Measurements from ENCODE around the gene B2M.
"Not testable (repeated sequence)": the region's sequence is repeated elsewhere in the genome, so short reads cannot be mapped to it uniquely, and the experiment has no call there.

The B2M gene

DNA sequence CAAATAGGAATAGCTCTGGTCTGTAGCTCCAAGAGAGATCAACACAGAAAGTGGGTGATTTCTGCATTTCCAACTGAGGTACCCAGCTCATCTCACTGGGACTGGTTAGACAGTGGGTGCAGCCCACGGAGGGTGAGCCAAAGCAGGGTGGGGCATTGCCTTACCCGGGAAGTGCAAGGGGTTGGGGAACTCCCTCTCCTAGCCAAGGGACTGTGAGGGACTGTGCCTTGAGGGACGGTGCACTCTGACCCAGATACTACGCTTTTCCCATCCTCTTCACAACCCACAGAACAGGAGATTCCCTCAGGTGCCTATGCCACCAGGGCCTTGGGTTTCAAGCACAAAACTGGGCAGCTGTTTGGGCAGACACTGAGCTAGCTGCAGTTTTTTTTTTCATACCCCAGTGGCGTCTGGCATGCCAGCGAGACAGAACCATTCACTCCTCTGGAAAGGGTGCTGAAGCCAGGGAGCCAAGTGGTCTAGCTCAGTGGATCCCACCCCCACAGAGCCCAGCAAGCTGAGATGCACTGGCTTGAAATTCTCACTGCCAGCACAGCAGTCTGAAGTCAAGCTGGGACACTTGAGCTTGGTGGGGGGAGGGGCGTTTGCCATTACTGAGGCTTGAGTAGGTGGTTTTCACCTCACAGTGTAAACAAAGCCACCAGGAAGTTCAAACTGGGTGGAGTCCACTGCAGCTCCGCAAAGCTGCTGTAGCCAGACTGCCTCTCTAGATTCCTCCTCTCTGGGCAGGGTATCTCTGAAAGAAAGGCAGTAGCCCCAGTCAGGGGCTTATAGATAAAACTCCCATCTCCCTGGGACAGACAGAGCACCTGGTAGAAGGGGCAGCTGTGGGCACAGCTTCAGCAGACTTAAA lies 28.3 kb upstream of the B2M start:
- Mint-ChIP-seq H3K9me3 (peaks cover 19% of the 10 kb centered on the region), H3K4me1 (peaks cover 67% of the 10 kb centered on the region), H3K27ac (peak overlapping the region; percentile 35), H3K4me3 (peak overlapping the region; percentile 53), H3K36me3 (peaks cover 57% of the 10 kb centered on the region)
- peak; percentile 56 for ATAC-seq
- not testable (repeated sequence) for H3K27me3 Mint-ChIP-seq

DNA sequence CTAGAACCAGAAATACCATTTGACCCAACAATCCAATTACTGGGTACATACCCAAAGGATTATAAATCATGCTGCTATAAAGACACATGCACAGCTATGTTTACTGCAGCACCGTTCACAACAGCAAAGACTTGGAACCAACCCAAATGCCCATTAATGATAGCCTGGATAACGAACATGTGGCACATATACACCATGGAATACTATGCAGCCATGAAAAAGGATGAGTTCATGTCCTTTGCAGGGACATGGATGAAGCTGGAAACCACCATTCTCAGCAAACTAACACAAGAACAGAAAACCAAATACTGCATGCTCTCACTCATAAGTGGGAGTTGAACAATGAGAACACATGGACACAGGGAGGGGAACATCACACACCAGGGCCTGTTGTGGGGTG lies 22.0 kb upstream of the B2M start:
- not testable (repeated sequence) for ATAC-seq, H3K4me3 Mint-ChIP-seq, H3K27me3 Mint-ChIP-seq, H3K27ac Mint-ChIP-seq
- peaks cover 17% of the 10 kb centered on the region for H3K9me3 Mint-ChIP-seq
- peaks cover 28% of the 10 kb centered on the region for H3K4me1 Mint-ChIP-seq
- peaks cover 27% of the 10 kb centered on the region for H3K36me3 Mint-ChIP-seq

DNA sequence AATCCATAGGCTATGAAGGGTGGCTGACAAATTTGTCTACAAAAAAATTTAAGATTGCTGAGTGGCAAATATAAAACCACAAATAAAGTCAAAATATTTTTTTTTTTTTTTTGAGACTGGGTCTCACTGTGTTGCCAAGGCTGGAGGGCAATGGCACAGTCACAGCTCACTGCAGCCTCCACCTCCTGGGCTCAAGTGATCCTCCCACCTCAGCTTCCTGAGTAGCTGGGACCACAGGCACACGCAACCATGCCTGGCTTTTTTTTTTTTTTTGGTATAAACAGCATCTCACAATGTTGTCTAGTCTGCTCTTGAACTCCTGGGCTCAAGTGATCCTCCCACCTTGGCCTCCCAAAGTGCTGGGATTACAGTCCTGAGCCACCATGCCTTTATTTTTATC lies 21.1 kb upstream of the B2M start:
- H3K4me3 Mint-ChIP-seq, H3K27ac Mint-ChIP-seq, ATAC-seq, H3K27me3 Mint-ChIP-seq: not testable (repeated sequence)
- Mint-ChIP-seq H3K4me1 (peaks cover 26% of the 10 kb centered on the region), H3K9me3 (peaks cover 13% of the 10 kb centered on the region), H3K36me3 (peaks cover 23% of the 10 kb centered on the region)

DNA sequence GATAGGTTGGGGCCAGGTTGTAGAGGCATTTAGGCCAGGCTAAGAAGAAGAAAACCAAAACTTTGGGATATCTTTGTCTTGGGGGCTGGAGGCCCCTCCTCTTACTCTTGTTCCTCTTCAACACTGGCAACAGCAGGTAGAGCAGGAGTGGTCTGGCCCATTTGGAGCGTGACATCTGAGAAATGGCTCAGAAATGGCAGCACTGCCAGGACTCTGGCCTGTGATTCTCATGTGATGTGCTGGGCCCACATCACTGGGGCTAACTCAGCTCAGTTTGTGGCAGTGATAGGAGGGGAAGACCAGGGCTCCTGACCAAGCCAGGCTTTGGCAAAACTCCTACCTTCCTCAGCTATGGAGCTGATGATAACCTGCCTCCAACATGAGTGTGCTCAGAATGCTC lies 18.7 kb upstream of the B2M start:
- Mint-ChIP-seq H3K27ac (peak overlapping the region; percentile 35), H3K36me3 (peaks cover 3% of the 10 kb centered on the region), H3K4me3 (no peak overlapping the region), H3K4me1 (peaks cover 26% of the 10 kb centered on the region), H3K27me3 (no peaks in the 10 kb centered on the region), H3K9me3 (peaks cover 2% of the 10 kb centered on the region)
- ATAC-seq = no peak

DNA sequence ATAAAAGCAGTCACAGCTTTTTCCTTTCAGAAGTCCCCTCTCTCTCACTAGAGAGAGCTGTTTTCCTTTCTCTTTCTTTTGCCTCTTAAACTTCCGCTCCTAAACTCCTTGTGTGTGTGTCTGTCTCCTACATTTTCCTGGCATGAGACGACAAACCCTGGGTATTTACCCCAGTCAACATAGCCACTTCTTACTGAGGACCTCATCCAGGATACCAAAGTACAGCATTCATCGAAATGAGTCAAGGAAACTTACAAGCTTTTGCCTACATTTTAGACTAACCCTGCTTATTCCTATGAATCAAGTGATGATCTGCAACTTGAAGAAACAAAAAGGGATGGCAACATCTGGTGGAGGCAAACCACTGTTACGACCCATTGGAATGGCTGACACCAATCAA lies 16.9 kb upstream of the B2M start:
- Mint-ChIP-seq H3K27me3 (no peaks in the 10 kb centered on the region), H3K36me3 (no peaks in the 10 kb centered on the region), H3K4me1 (peaks cover 23% of the 10 kb centered on the region), H3K27ac (peak overlapping the region; percentile 12), H3K4me3 (no peak overlapping the region), H3K9me3 (no peaks in the 10 kb centered on the region)
- no peak for ATAC-seq

DNA sequence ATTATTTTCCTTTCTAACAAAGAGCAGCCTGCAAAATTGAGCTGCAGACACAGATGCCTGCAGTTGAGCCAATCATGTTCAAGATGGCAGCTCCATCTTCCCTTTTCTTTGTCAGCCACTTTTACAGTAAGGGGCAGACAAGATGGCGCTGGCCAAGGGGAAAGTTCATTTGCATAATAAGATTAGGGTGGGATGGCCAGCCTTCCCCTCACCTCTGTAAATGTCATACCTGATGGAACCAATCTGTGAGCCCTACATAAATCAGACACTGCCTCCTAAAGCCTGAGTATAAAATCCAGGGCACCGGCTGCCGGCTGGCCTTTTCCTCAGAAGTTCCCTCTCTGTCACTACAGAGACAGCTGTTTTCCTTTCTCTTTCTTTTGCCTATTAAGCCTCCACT lies 16.0 kb upstream of the B2M start:
- Mint-ChIP-seq H3K9me3 (peaks cover 5% of the 10 kb centered on the region), H3K4me3 (no peak overlapping the region), H3K27ac (peak overlapping the region; percentile 12), H3K4me1 (peaks cover 23% of the 10 kb centered on the region), H3K36me3 (no peaks in the 10 kb centered on the region), H3K27me3 (no peaks in the 10 kb centered on the region)
- no peak for ATAC-seq

DNA sequence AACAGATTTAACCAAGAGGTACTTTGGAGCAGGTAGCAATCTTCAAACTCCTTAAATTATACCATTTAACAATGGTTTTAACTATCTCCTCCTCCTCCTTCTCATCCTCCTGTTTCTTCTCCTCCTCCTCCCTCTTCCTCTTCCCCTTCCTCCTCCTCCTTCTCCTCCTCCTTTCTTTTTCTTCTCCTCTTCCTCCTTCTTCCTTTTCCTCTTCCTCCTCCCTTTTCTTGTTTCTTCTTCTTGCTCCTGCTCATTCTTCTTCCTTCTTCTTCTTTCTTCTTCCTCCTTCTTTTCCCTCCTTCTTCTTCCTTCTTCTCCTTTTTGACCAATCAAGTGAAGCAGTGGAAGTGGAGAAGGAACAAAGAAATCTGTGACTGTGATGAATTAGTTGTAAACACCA lies 14.3 kb upstream of the B2M start:
- H3K36me3 Mint-ChIP-seq = peaks cover under 1% of the 10 kb centered on the region
- H3K4me1 Mint-ChIP-seq = peaks cover 37% of the 10 kb centered on the region
- no peaks in the 10 kb centered on the region for H3K27me3 Mint-ChIP-seq
- peak overlapping the region; percentile 56 for H3K27ac Mint-ChIP-seq
- no peak overlapping the region for H3K4me3 Mint-ChIP-seq
- H3K9me3 Mint-ChIP-seq = peaks cover 6% of the 10 kb centered on the region
- no peak for ATAC-seq

DNA sequence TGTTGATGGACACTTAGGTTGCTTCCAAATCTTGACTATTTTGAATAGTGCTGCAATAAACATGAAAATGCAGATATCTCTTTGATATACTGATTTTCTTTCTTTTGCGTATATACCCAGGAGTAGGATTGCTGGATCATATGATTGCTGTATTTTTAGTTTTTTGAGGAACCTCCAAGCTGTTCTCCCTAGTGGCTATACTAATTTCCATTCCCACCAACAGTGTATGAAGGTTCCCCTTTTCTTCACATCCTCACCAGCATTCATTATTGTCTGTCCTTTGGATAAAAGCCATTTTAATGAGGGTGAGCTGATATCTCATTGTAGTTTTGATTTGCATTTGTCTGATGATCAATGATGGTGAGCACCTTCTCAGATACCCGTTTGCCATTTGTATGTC lies 12.7 kb upstream of the B2M start:
- no peak for ATAC-seq
- no peak overlapping the region for H3K27ac Mint-ChIP-seq
- H3K36me3 Mint-ChIP-seq = peaks cover 13% of the 10 kb centered on the region
- peaks cover 43% of the 10 kb centered on the region for H3K4me1 Mint-ChIP-seq
- no peaks in the 10 kb centered on the region for H3K27me3 Mint-ChIP-seq
- H3K9me3 Mint-ChIP-seq = peaks cover 11% of the 10 kb centered on the region
- no peak overlapping the region for H3K4me3 Mint-ChIP-seq

DNA sequence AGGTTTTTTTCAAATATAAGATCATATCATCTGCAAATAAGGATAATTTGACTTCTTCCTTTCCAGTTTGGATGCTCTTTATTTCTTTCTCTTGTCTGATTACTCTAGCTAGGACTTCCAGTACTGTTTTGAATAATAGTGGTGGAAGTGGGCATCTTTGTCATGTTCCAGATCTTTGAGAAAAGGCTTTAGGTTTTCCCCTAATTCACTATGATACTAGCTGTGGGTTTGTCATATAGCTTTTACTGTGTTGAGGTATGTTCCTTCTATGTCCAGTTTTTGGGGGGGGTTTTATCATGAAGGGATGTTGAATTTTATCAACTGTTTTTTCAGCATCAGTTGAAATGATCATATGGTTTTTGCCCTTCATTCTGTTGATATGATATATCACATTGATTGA lies 10.6 kb upstream of the B2M start:
- not testable (repeated sequence) for H3K4me3 Mint-ChIP-seq, H3K27me3 Mint-ChIP-seq, H3K27ac Mint-ChIP-seq, ATAC-seq
- peaks cover 39% of the 10 kb centered on the region for H3K4me1 Mint-ChIP-seq
- peaks cover 23% of the 10 kb centered on the region for H3K36me3 Mint-ChIP-seq
- peaks cover 11% of the 10 kb centered on the region for H3K9me3 Mint-ChIP-seq

DNA sequence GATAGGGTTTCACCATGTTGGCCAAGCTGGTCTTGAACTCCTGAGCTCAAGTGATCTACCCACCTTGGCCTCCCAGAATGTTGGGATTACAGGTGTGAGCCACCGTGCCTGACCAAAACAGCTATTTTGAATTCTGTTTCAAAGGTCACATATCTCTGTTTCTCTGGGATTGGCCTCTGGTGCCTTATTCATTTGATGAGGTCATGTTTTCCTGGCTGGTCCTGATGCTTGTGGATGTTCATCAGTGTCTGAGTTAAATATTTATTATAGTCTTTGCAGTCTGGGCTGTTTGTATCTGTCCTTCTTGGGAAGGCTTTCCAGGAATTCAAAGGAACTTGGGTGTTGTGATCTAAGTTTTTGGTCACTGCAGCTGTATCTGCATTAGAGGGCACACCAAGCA lies 5.3 kb upstream of the B2M start:
- Mint-ChIP-seq H3K4me1 (peaks cover 32% of the 10 kb centered on the region), H3K27me3 (no peaks in the 10 kb centered on the region), H3K27ac (no peak overlapping the region), H3K4me3 (no peak overlapping the region), H3K36me3 (peaks cover 44% of the 10 kb centered on the region), H3K9me3 (peaks cover 6% of the 10 kb centered on the region)
- ATAC-seq = no peak

DNA sequence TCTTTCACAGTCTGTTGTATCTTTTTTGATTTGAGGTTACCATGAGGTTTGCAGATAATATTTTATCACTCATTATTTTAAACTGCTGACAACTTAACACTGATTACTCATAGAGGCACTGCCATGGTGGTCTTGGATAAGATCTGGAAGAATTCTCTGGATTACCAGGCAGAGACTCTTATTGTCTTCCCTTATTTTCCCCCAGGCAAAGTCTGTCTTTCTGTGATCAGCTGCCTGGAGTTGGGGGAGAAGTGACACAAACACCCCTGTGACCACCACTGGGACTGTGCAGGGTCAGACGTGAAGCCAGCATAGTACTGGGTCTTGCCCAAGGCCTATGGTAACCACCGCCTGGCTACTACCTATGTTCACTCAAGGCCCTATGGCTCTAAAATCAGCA lies 4.9 kb upstream of the B2M start:
- Mint-ChIP-seq H3K36me3 (peaks cover 48% of the 10 kb centered on the region), H3K4me1 (peaks cover 30% of the 10 kb centered on the region), H3K27ac (no peak overlapping the region), H3K4me3 (no peak overlapping the region), H3K9me3 (peaks cover 6% of the 10 kb centered on the region), H3K27me3 (no peaks in the 10 kb centered on the region)
- ATAC-seq = no peak

DNA sequence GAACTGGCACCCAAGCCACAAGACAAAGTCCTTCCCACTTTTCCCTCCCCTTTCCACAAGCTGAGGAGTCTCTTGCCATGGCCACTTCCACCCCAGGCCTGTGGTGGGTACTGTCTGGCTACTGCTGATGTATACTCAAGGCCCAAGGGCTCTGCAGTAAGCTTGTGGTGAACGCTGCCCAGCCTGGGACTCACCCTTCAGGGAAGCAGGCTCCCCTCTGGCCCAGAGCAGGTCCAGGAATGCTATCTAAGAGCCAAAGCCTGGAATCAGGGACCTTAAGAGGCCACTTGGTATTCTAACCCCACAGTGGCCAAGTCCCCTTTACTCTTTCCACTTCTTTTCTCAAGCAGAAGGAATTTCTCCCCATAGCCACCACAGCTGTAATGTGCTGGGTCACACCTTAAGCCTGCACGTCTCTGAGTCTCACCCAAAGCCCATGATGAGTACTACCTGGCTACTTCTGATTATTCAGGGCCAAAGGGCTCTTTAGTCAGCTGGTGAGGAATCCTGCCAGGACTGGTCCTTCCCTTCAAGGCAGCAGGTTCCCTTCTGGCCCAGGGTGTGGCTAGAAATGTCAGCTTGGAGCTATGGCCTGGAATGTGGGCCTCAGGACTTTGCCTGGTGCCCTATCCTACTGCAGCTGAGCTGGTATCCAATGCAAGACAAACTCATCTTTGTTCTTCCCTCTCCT lies 4.2 kb upstream of the B2M start:
- peaks cover 23% of the 10 kb centered on the region for H3K4me1 Mint-ChIP-seq
- ATAC-seq = no peak
- H3K9me3 Mint-ChIP-seq = peaks cover 4% of the 10 kb centered on the region
- peaks cover 55% of the 10 kb centered on the region for H3K36me3 Mint-ChIP-seq
- H3K27ac Mint-ChIP-seq = no peak overlapping the region
- no peaks in the 10 kb centered on the region for H3K27me3 Mint-ChIP-seq
- H3K4me3 Mint-ChIP-seq = no peak overlapping the region

DNA sequence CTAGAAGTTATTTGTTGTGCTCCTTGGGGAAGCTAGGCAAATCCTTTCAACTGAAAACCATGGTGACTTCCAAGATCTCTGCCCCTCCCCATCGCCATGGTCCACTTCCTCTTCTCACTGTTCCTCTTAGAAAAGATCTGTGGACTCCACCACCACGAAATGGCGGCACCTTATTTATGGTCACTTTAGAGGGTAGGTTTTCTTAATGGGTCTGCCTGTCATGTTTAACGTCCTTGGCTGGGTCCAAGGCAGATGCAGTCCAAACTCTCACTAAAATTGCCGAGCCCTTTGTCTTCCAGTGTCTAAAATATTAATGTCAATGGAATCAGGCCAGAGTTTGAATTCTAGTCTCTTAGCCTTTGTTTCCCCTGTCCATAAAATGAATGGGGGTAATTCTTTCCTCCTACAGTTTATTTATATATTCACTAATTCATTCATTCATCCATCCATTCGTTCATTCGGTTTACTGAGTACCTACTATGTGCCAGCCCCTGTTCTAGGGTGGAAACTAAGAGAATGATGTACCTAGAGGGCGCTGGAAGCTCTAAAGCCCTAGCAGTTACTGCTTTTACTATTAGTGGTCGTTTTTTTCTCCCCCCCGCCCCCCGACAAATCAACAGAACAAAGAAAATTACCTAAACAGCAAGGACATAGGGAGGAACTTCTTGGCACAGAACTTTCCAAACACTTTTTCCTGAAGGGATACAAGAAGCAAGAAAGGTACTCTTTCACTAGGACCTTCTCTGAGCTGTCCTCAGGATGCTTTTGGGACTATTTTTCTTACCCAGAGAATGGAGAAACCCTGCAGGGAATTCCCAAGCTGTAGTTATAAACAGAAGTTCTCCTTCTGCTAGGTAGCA lies 851 bp upstream of the B2M start:
- peak; percentile 58 for ATAC-seq
- H3K36me3 Mint-ChIP-seq = peaks cover 66% of the 10 kb centered on the region
- H3K27ac Mint-ChIP-seq = peak overlapping the region; percentile 100
- peaks cover 32% of the 10 kb centered on the region for H3K4me1 Mint-ChIP-seq
- peak overlapping the region; percentile 98 for H3K4me3 Mint-ChIP-seq
- H3K27me3 Mint-ChIP-seq = no peaks in the 10 kb centered on the region
- H3K9me3 Mint-ChIP-seq = no peaks in the 10 kb centered on the region

DNA sequence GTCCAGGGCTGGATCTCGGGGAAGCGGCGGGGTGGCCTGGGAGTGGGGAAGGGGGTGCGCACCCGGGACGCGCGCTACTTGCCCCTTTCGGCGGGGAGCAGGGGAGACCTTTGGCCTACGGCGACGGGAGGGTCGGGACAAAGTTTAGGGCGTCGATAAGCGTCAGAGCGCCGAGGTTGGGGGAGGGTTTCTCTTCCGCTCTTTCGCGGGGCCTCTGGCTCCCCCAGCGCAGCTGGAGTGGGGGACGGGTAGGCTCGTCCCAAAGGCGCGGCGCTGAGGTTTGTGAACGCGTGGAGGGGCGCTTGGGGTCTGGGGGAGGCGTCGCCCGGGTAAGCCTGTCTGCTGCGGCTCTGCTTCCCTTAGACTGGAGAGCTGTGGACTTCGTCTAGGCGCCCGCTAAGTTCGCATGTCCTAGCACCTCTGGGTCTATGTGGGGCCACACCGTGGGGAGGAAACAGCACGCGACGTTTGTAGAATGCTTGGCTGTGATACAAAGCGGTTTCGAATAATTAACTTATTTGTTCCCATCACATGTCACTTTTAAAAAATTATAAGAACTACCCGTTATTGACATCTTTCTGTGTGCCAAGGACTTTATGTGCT lies 527 bp downstream of the B2M start:
- no peaks in the 10 kb centered on the region for H3K9me3 Mint-ChIP-seq
- peak overlapping the region; percentile 100 for H3K27ac Mint-ChIP-seq
- peaks cover 46% of the 10 kb centered on the region for H3K4me1 Mint-ChIP-seq
- no peaks in the 10 kb centered on the region for H3K27me3 Mint-ChIP-seq
- peak overlapping the region; percentile 98 for H3K4me3 Mint-ChIP-seq
- peaks cover 72% of the 10 kb centered on the region for H3K36me3 Mint-ChIP-seq
- ATAC-seq = peak; percentile 67
